ENCODE measurements around the gene BID. TPM values are rescaled to one million over a fixed set of nuclear protein-coding genes. Genes with fewer than 3 reads are reported as not detected.
A peak's percentile ranks its signal among the peaks of the same experiment; 100 is the strongest.

BID gene
- total RNA-seq, 2 donors from 2014 or later: 4.0 to 9.3 TPM

DNA sequence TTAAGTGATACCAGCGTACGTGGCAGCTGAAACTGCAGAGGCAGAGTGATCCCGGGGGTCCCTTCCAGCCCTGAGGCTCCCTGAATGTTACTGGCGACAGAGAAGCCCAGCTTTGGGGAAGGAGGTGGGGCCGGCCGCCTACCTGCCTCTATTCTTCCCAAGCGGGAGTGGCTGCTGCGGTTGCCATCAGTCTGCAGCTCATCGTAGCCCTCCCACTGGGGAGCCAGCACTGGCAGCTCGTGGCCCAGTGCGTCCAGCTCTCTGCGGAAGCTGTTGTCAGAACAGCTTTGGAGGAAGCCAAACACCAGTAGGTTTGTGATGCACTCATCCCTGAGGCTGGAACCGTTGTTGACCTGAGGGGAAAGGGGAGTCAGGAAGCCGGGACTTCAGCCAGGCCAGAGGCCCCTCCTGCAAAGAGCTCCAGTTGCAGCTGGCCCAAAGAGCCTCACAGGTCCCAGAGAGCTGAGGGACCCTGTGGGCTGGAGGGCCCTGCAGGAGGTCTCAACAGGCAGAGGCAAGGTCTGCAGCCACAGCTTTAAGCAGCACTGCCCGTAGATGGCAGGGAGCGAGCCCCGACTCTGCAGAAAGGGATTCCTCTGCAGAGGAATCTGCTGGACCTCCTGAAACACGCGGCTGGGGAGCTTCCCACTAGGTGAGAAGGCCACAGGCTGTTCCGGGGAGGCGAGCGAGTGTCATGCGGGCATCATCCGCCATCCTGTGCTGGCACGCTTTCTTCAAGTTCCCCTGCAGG, 30.4 kb downstream of the BID start:
- intact Hi-C loops (cut with DNase I): no loop called here
- Histone ChIP-seq H3K9me3 (no peaks in the 10 kb centered on the region), H3K4me3 (no peak overlapping the region), H3K4me1 (no peaks in the 10 kb centered on the region), H3K36me3 (replicated peaks in 1 of 2; ENCODE audit: insufficient read depth in 1 of 2, low read depth in 2 of 2) (no peaks in the 10 kb centered on the region), H3K27me3 (no peaks in the 10 kb centered on the region), H3K27ac (no peak overlapping the region)
- no peak for ATAC-seq
- no peak for DNase-seq
- TF ChIP-seq, protein P1, sequence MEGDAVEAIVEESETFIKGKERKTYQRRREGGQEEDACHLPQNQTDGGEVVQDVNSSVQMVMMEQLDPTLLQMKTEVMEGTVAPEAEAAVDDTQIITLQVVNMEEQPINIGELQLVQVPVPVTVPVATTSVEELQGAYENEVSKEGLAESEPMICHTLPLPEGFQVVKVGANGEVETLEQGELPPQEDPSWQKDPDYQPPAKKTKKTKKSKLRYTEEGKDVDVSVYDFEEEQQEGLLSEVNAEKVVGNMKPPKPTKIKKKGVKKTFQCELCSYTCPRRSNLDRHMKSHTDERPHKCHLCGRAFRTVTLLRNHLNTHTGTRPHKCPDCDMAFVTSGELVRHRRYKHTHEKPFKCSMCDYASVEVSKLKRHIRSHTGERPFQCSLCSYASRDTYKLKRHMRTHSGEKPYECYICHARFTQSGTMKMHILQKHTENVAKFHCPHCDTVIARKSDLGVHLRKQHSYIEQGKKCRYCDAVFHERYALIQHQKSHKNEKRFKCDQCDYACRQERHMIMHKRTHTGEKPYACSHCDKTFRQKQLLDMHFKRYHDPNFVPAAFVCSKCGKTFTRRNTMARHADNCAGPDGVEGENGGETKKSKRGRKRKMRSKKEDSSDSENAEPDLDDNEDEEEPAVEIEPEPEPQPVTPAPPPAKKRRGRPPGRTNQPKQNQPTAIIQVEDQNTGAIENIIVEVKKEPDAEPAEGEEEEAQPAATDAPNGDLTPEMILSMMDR (IDR thresholded peaks at IDR 0.05): no peak
- no peak for TF ChIP-seq POLR2A (IDR thresholded peaks at IDR 0.05)
- WGBS, 2 donors: 71 to 82% methylated on average over 6 to 23 of the region's 25 CpGs

DNA sequence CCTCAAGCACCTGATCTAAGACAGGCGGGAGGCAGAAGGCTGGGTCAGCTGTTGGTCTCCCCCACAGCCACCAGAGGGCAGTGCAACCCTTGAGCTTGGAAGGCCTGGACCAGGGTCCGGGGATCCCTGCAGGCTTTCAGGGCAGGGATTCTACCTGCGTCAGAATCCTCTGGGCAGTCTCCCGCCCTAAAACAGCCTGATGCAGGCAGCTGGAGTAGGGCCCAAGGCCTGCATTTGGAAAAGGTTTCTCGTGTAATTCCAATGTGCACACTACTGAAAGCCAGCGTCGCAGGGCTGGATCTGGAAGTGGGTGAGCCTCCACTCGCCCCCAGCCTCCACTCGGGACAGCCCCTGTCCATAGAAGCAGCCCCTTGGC, 31.8 kb downstream of the BID start:
- no peaks in the 10 kb centered on the region for H3K27me3 ChIP-seq
- no peak overlapping the region for H3K4me3 ChIP-seq
- 42% methylated on average over 9 of the region's 9 CpGs; no CpG with 5 or more reads in 1 of the 2 donors for WGBS, 2 donors
- ATAC-seq (peak; percentile 68), DNase-seq (peak; percentile 58 to 70 (median 64))
- H3K9me3 ChIP-seq: no peaks in the 10 kb centered on the region
- H3K4me1 ChIP-seq: no peaks in the 10 kb centered on the region
- H3K36me3 ChIP-seq (replicated peaks in 1 of 2; ENCODE audit: insufficient read depth in 1 of 2, low read depth in 2 of 2): no peaks in the 10 kb centered on the region
- no peak overlapping the region for H3K27ac ChIP-seq
- no peak for TF ChIP-seq POLR2A (IDR thresholded peaks at IDR 0.05)
- TF ChIP-seq, protein P1 (IDR thresholded peaks at IDR 0.05): peak; percentile 59 to 76 (median 67)
- intact Hi-C loops (cut with DNase I): no loop called here

DNA sequence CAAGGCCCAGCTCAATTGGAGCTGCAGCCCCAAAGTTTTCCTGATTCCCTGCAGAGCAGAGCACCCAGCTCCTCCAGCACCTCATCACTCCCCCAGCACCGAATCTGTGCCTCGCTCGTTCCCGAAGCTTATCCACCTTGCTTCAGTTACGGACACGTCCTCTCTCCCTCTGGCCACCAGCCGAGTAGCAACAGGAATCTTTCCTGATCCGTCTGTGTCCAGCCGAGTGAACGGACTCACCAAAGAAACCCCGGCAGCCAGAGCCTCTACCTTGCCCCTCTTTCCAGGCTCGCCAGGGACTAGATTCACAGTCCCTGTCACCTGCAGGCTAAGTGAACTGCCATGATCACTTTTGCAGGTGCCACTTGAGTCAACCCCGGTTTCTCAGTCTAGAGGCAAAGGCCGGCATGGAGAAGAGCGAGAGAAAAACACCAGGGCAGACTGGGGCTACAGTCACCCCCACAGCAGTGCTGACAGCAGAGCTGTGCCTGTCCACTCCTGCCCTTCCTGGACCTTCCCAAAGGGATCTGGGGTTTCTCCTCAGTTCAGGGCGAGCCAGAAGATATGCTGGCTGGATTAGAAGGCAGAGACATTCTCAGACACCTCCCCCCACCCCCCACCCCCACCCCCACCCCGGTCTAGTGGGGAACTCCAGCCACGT, 32.3 kb downstream of the BID start:
- no peak overlapping the region for H3K27ac ChIP-seq
- H3K27me3 ChIP-seq: no peaks in the 10 kb centered on the region
- DNase-seq (no peak), ATAC-seq (no peak)
- 61% methylated on average over 16 to 18 of the region's 18 CpGs for WGBS, 2 donors
- no peak for TF ChIP-seq POLR2A (IDR thresholded peaks at IDR 0.05)
- H3K36me3 ChIP-seq (replicated peaks in 1 of 2; ENCODE audit: insufficient read depth in 1 of 2, low read depth in 2 of 2): no peaks in the 10 kb centered on the region
- H3K9me3 ChIP-seq: no peaks in the 10 kb centered on the region
- intact Hi-C loops (cut with DNase I): no loop called here
- H3K4me3 ChIP-seq: no peak overlapping the region
- H3K4me1 ChIP-seq: no peaks in the 10 kb centered on the region

DNA sequence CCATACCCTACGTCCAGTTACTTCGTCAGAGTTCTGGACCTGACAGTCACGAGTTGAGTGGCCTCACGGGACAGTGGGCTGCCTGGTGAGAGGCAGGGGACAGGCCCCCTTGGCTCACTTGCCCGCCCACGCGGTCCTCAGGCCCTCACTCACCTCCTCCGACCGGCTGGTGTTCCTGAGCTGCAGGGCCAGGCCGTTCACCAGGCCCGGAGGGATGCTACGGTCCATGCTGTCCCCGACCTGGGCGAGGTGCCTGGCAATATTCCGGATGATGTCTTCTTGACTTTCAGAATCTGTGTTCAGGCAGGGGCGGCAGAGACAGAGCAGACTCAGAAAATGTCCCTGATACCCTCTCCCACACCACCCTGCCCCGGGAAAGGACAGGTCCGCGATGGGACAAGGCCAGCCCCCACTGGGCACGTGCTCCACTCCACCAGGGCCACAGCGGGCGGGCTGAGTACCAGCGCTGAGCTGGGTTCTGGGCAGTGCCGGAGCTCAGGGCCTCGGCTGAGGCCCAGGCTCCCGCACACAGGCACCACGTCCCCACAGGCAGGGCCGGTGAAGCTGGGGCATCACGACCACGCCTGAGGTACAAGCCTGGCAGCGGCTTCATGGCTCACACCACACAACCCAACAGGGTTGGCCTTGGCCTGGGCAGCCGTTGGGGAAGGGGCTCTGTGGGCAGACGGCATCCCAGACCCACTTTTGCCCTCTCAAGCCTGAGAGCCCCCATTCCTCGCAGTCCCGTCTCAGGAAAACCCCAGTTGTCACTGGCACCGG, 34.9 kb downstream of the BID start:
- DNase-seq (no peak), ATAC-seq (no peak)
- TF ChIP-seq, protein P1 (IDR thresholded peaks at IDR 0.05): no peak
- TF ChIP-seq POLR2A (IDR thresholded peaks at IDR 0.05): no peak
- no peaks in the 10 kb centered on the region for H3K27me3 ChIP-seq
- WGBS, 2 donors: 78 to 86% methylated on average over 9 to 36 of the region's 36 CpGs
- H3K4me1 ChIP-seq: no peaks in the 10 kb centered on the region
- H3K27ac ChIP-seq: no peak overlapping the region
- H3K36me3 ChIP-seq (replicated peaks in 1 of 2; ENCODE audit: insufficient read depth in 1 of 2, low read depth in 2 of 2): no peaks in the 10 kb centered on the region
- H3K9me3 ChIP-seq: no peaks in the 10 kb centered on the region
- intact Hi-C loops (cut with DNase I): no loop called here
- H3K4me3 ChIP-seq: no peak overlapping the region
